Esophagus muscularis mucosa (tissue), 4 donors: ENCODE data around the gene C16orf78. TPM values are rescaled to one million over a fixed set of nuclear protein-coding genes. Genes with fewer than 3 reads are reported as not detected.
A peak's percentile ranks its signal among the peaks of the same experiment; 100 is the strongest.

ENCODE experiments used
- DNase-seq: peaks from one replicate; pipeline ENCODE4 v3.0.0-alpha.2; 2017; ENCODE audit errors: extremely low spot score
- H3K27ac ChIP-seq, 4 donors: fragments of 200-600 bp; sonication (generic); replicated peaks in 1 of 4; 1 replicate in 3 of 4; 2 replicates in 1 of 4; pipeline ENCODE4 v1.5.1; 2016 to 2019; ENCODE audit warnings: mild to moderate bottlenecking in 1 of 4
- H3K27me3 ChIP-seq, 4 donors: fragments of 200-600 bp; sonication (generic); one replicate each; pipeline versions ENCODE4 v1.5.1 to v1.6.0; 2016 to 2019
- H3K36me3 ChIP-seq, 4 donors: fragments of 200-600 bp; sonication (generic); one replicate each; pipeline ENCODE4 v1.5.1; 2016 to 2019
- H3K4me1 ChIP-seq, 4 donors: fragments of 200-600 bp; sonication (generic); one replicate each; pipeline ENCODE4 v1.5.1; 2016 to 2019
- H3K4me3 ChIP-seq, 4 donors: fragments of 200-600 bp; sonication (generic); 1 replicate in 2 of 4; 2 replicates in 2 of 4; pipeline ENCODE4 v1.5.1; 2016 to 2019; ENCODE audit warnings: mild to moderate bottlenecking in 4 of 4, moderate library complexity in 1 of 4
- H3K9me3 ChIP-seq, 4 donors: fragments of 200-600 bp; sonication (generic); 1 replicate in 3 of 4; 2 replicates in 1 of 4; pipeline ENCODE4 v1.5.1; 2016 to 2019
- CTCF ChIP-seq, 3 experiments: fragments of 200-600 bp in 2 of 3; fragments of 450-650 bp in 1 of 3; sonication (generic) in 2 of 3; IDR thresholded peaks; one replicate each; pipeline ENCODE4 v1.5.1; 2017 to 2019; ENCODE audit warnings: antibody characterized with exemption in 3 of 3, mild to moderate bottlenecking in 2 of 3, moderate library complexity in 1 of 3
- EP300 ChIP-seq: sonication (generic); formaldehyde crosslinking; IDR thresholded peaks from one replicate; pipeline ENCODE4 v1.6.1; 2017; ENCODE audit warnings: antibody characterized with exemption
- POLR2A ChIP-seq: fragments of 450-650 bp; IDR thresholded peaks from one replicate; pipeline ENCODE4 v1.6.1; 2017; ENCODE audit warnings: antibody characterized with exemption, moderate library complexity, mild to moderate bottlenecking, low read depth
- POLR2AphosphoS5 ChIP-seq, 2 donors: sonication (generic); formaldehyde crosslinking; IDR thresholded peaks; one replicate each; pipeline ENCODE4 v1.6.1; 2017; ENCODE audit warnings: antibody characterized with exemption in 2 of 2
- WGBS: methylation state at CpG from one replicate; pipeline ENCODE4 v1.1.5; 2018; 5-methylcytosine and 5-hydroxymethylcytosine counted together
- intact Hi-C: fragments of 100-400 bp; cut with DNase I; formaldehyde crosslinking; loops from one replicate; pipeline ENCODE4 v1.15.1; 2023
- total RNA-seq, 4 donors: library from RNA; depleted of rRNA; stranded (reverse); fragments of >200 nt; gene quantifications; one replicate each; pipeline versions ENCODE4 v1.1.0 to v1.2.1, GENCODE V29; 2016

The C16orf78 gene
- total RNA-seq, 4 donors from 2014 or later = not detected

GRCh38 chr16:49439050-49439449 is 65.4 kb downstream of the C16orf78 start:
- DNase-seq = no peak
- intact Hi-C loops = no loop called here

DNA sequence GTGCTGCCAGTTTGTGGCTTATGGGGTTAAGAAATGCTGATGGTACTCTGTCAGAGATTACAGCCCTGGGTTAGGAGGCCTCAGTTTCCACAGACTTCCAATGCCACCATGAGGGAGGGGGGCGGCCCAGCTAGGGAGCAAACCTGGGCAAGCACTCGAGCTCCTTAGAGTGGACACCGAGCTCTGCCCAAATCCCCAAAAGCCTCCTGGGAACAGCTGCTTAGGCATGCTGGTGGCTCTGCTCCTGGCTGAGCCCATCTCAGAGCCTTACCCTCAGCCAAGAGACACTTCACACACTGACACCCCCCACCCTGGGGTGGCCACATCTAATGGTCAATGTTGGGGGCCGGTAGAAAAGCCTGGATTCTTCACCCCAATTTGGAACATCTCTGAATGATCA is 66.1 kb downstream of the C16orf78 start:
- 85% methylated on average over 4 of the region's 4 CpGs for WGBS
- H3K27ac ChIP-seq = no peak overlapping the region
- H3K27me3 ChIP-seq = peaks cover 0 to 20% (median 0%) of the 10 kb centered on the region in 4 donors
- TF ChIP-seq EP300 (no peak), POLR2A (no peak), CTCF (IDR thresholded peaks at IDR 0.05) (no peak), POLR2AphosphoS5 (IDR thresholded peaks at IDR 0.05) (no peak)
- no peaks in the 10 kb centered on the region for H3K9me3 ChIP-seq
- no peaks in the 10 kb centered on the region for H3K36me3 ChIP-seq
- DNase-seq = no peak
- no peak overlapping the region for H3K4me3 ChIP-seq
- intact Hi-C loops = no loop called here
- peaks cover 8 to 14% (median 9%) of the 10 kb centered on the region in 4 donors for H3K4me1 ChIP-seq

More at GRCh38 chr16:49439050-49439449, 65.4 kb downstream of the C16orf78 start:
- 77% methylated on average over 7 of the region's 7 CpGs for WGBS
- peaks cover 8 to 14% (median 9%) of the 10 kb centered on the region in 4 donors for H3K4me1 ChIP-seq
- peaks cover 0 to 20% (median 0%) of the 10 kb centered on the region in 4 donors for H3K27me3 ChIP-seq
- no peak overlapping the region for H3K27ac ChIP-seq
- no peaks in the 10 kb centered on the region for H3K36me3 ChIP-seq
- H3K4me3 ChIP-seq = no peak overlapping the region
- no peaks in the 10 kb centered on the region for H3K9me3 ChIP-seq
- TF ChIP-seq CTCF (IDR thresholded peaks at IDR 0.05) = no peak

GRCh38 chr16:49440156-49441065 is 66.8 kb downstream of the C16orf78 start:
- H3K9me3 ChIP-seq = no peaks in the 10 kb centered on the region
- intact Hi-C loops = no loop called here
- H3K27me3 ChIP-seq = peaks cover 0 to 20% (median 0%) of the 10 kb centered on the region in 4 donors
- H3K27ac ChIP-seq = no peak overlapping the region
- DNase-seq = no peak
- H3K4me3 ChIP-seq = no peak overlapping the region
- H3K36me3 ChIP-seq = no peaks in the 10 kb centered on the region
- peaks cover 8 to 14% (median 9%) of the 10 kb centered on the region in 4 donors for H3K4me1 ChIP-seq
- TF ChIP-seq POLR2A = no peak
- no peak for TF ChIP-seq CTCF (IDR thresholded peaks at IDR 0.05)
- TF ChIP-seq POLR2AphosphoS5 (IDR thresholded peaks at IDR 0.05) = no peak
- TF ChIP-seq EP300 = no peak
- WGBS = 75% methylated on average over 19 of the region's 20 CpGs

GRCh38 chr16:49441366-49441780 is 67.8 kb downstream of the C16orf78 start:
- H3K4me3 ChIP-seq = peak overlapping the region in 1 of 4 donors; percentile 13
- TF ChIP-seq POLR2A = no peak
- peak in 1 of 3 experiments; percentile 11 for TF ChIP-seq CTCF (IDR thresholded peaks at IDR 0.05)
- intact Hi-C loops = no loop called here

More at GRCh38 chr16:49441366-49441780, 67.8 kb downstream of the C16orf78 start:
- no peaks in the 10 kb centered on the region for H3K36me3 ChIP-seq
- DNase-seq = no peak
- no peak overlapping the region for H3K27ac ChIP-seq
- H3K9me3 ChIP-seq = no peaks in the 10 kb centered on the region
- H3K27me3 ChIP-seq = peaks cover 0 to 20% (median 0%) of the 10 kb centered on the region in 4 donors
- 29% methylated on average over 9 of the region's 18 CpGs for WGBS
- peaks cover 8 to 14% (median 9%) of the 10 kb centered on the region in 4 donors for H3K4me1 ChIP-seq
